Adrenal gland (tissue), 12 donors: ENCODE measurements around the gene SLC35E2B. TPM values are rescaled to one million over a fixed set of nuclear protein-coding genes. Genes with fewer than 3 reads are reported as not detected.

Experiments
- DNase-seq, 7 donors: peaks; one replicate each; pipeline ENCODE4 v3.0.0-alpha.2; 2019 to 2020
- H3K27ac ChIP-seq, 5 donors: fragments of 200-600 bp; sonication (generic) in 4 of 5; 1 replicate in 3 of 5; 2 replicates in 2 of 5; pipeline versions ENCODE4 v1.5.1 to v1.8.0; 2016 to 2020; ENCODE audit warnings: mild to moderate bottlenecking in 1 of 5
- H3K27me3 ChIP-seq: fragments of 200-600 bp; 2 replicates; pipeline ENCODE4 v1.8.0; 2021
- H3K36me3 ChIP-seq, 2 donors: fragments of 200-600 bp; replicated peaks in 1 of 2; 1 replicate in 1 of 2; 2 replicates in 1 of 2; pipeline versions ENCODE4 v1.5.1 to v1.8.0; 2018 to 2022
- H3K4me1 ChIP-seq, 2 donors: fragments of 200-600 bp; replicated peaks in 1 of 2; 1 replicate in 1 of 2; 2 replicates in 1 of 2; pipeline versions ENCODE4 v1.5.1 to v1.8.0; 2018 to 2021
- H3K4me3 ChIP-seq, 4 donors: fragments of 200-600 bp; sonication (generic) in 3 of 4; one replicate each; pipeline ENCODE4 v1.5.1; 2016 to 2018
- H3K9me3 ChIP-seq, 3 donors: fragments of 200-600 bp; sonication (generic) in 1 of 3; replicated peaks in 1 of 3; 1 replicate in 2 of 3; 2 replicates in 1 of 3; pipeline versions ENCODE4 v1.5.1 to v1.8.0; 2016 to 2021
- POLR2A ChIP-seq, 2 donors: fragments of 450-650 bp; IDR thresholded peaks; one replicate each; pipeline ENCODE4 v1.6.1; 2017; ENCODE audit warnings: antibody characterized with exemption in 2 of 2, mild to moderate bottlenecking in 2 of 2, moderate library complexity in 1 of 2
- WGBS, 4 donors: extraction: QIAGEN DNeasy Blood & Tissue Kit in 2 of 4; methylation state at CpG; one replicate each; pipeline versions ENCODE4 v1.1.5 to v1.1.7; 2013 to 2017; 5-methylcytosine and 5-hydroxymethylcytosine counted together
- intact Hi-C, 2 donors: fragments of 100-400 bp; cut with DNase I; formaldehyde crosslinking; loops; one replicate each; pipeline versions ENCODE4 v1.14.1 to v1.15.0; 2022 to 2023
- polyA plus RNA-seq, 3 donors: library from polyadenylated mRNA; stranded (reverse); fragments of 200-250 nt in 2 of 3; fragments of 350-450 nt in 1 of 3; fragmentation: Illumina TruSeq in 1 of 3; extraction: RNeasy Lipid Tissue Mini Kit (QIAGEN cat#74804) in 1 of 3; gene quantifications; one replicate each; pipeline ENCODE4 v1.2.3, GENCODE V29; 2013 to 2014
- total RNA-seq, 9 donors: library from RNA; depleted of rRNA in 4 of 9; stranded (reverse); fragments of >200 nt in 4 of 9; fragments of 120-200 nt in 1 of 9; fragmentation: NEBNext Ultra II Directional in 1 of 9; extraction: Animal tissue kit (Norgen Biotek cat#: 25700) in 1 of 9; gene quantifications; one replicate each; pipeline versions ENCODE4 v1.1.0 to v1.2.4, GENCODE V29; 2013 to 2023
- TF ChIP-seq, protein P1 (sequence below), 6 experiments: fragments of 450-650 bp in 4 of 6; fragments of 200-600 bp in 2 of 6; sonication (generic) in 1 of 6; IDR thresholded peaks; 1 replicate in 5 of 6; 2 replicates in 1 of 6; pipeline versions ENCODE4 v1.5.1 to v1.8.0; 2016 to 2021; ENCODE audit warnings: antibody characterized with exemption in 6 of 6, mild to moderate bottlenecking in 2 of 6, moderate library complexity in 1 of 6
- donor health status: healthy with polysubstance abuse.
- donor health status: Bipolar disorder and iron deficiency.
- donor health status: DM: yes; HTN: yes; CAD: no.
- donor health status: DM: no; HTN: no; CAD: no.
- donor health status: DM: no; HTN: no; CAD: no.
- donor health status: DM: yes; HTN: yes; CAD: no.

SLC35E2B gene
- total and polyA plus RNA-seq, 12 donors = 11.2 to 89.5 (median 48.3) TPM

- intact Hi-C loops = no loop called here
- 94 to 95% (median 95%) methylated on average over 15 to 53 of the region's 53 CpGs for WGBS, 4 donors
Measured at GRCh38 chr1:1627829-1628753, 64.5 kb downstream of the SLC35E2B start.

GRCh38 chr1:1627261-1627828, 65.2 kb downstream of the SLC35E2B start:
- Histone ChIP-seq H3K4me3 (no peak overlapping the region), H3K27me3 (peaks cover 7% of the 10 kb centered on the region), H3K9me3 (no peaks in the 10 kb centered on the region), H3K36me3 (peaks cover 0 to 12% of the 10 kb centered on the region in 2 donors), H3K27ac (no peak overlapping the region), H3K4me1 (peaks cover 0 to 5% of the 10 kb centered on the region in 2 donors)
- 78 to 95% (median 87%) methylated on average over 3 to 37 of the region's 37 CpGs for WGBS, 4 donors
- intact Hi-C loops = no loop called here
- no peak for TF ChIP-seq POLR2A (IDR thresholded peaks at IDR 0.05)
- TF ChIP-seq, protein P1, sequence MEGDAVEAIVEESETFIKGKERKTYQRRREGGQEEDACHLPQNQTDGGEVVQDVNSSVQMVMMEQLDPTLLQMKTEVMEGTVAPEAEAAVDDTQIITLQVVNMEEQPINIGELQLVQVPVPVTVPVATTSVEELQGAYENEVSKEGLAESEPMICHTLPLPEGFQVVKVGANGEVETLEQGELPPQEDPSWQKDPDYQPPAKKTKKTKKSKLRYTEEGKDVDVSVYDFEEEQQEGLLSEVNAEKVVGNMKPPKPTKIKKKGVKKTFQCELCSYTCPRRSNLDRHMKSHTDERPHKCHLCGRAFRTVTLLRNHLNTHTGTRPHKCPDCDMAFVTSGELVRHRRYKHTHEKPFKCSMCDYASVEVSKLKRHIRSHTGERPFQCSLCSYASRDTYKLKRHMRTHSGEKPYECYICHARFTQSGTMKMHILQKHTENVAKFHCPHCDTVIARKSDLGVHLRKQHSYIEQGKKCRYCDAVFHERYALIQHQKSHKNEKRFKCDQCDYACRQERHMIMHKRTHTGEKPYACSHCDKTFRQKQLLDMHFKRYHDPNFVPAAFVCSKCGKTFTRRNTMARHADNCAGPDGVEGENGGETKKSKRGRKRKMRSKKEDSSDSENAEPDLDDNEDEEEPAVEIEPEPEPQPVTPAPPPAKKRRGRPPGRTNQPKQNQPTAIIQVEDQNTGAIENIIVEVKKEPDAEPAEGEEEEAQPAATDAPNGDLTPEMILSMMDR (IDR thresholded peaks at IDR 0.05) = no peak
- DNase-seq = peak in 1 of 7 donors; percentile 12

More at GRCh38 chr1:1627829-1628753, 64.5 kb downstream of the SLC35E2B start:
- H3K4me3 ChIP-seq = no peak overlapping the region
- H3K36me3 ChIP-seq = peaks cover 0 to 12% of the 10 kb centered on the region in 2 donors
- H3K4me1 ChIP-seq = peaks cover 0 to 5% of the 10 kb centered on the region in 2 donors
- DNase-seq = peak in 3 of 7 donors; percentile 14 to 24 (median 21)
- peaks cover 7% of the 10 kb centered on the region for H3K27me3 ChIP-seq
- TF ChIP-seq, protein P1 (IDR thresholded peaks at IDR 0.05) = no peak
- no peak for TF ChIP-seq POLR2A (IDR thresholded peaks at IDR 0.05)
- H3K27ac ChIP-seq = no peak overlapping the region
- no peaks in the 10 kb centered on the region for H3K9me3 ChIP-seq

- Histone ChIP-seq H3K36me3 (peaks cover 0 to 12% of the 10 kb centered on the region in 2 donors), H3K27ac (no peak overlapping the region), H3K27me3 (no peaks in the 10 kb centered on the region), H3K4me3 (no peak overlapping the region), H3K4me1 (peaks cover 0 to 5% of the 10 kb centered on the region in 2 donors), H3K9me3 (no peaks in the 10 kb centered on the region)
- WGBS, 4 donors = 90 to 94% (median 93%) methylated on average over 8 to 48 of the region's 48 CpGs
- peak in 2 of 7 donors; percentile 13 to 21 for DNase-seq
- TF ChIP-seq, protein P1 (IDR thresholded peaks at IDR 0.05) = no peak
- no peak for TF ChIP-seq POLR2A (IDR thresholded peaks at IDR 0.05)
- intact Hi-C loops = no loop called here
Measured at GRCh38 chr1:1626207-1627141, 66.1 kb downstream of the SLC35E2B start.
